Measurements from ENCODE around the gene MYEOV. TPM values are rescaled to one million over a fixed set of nuclear protein-coding genes. Genes with fewer than 3 reads are reported as not detected.

MYEOV gene
- total RNA-seq, 2 donors from 2014 or later, result 1.1 to 1.3 TPM

- Histone ChIP-seq H3K9me3 (no peaks in the 10 kb centered on the region), H3K4me3 (no peak overlapping the region), H3K27ac (no peak overlapping the region), H3K27me3 (replicated peaks; ENCODE audit: insufficient read depth) (no peaks in the 10 kb centered on the region), H3K4me1 (ENCODE audit: control insufficient read depth in 1 of 2, low read depth in 2 of 2) (no peaks in the 10 kb centered on the region), H3K36me3 (no peaks in the 10 kb centered on the region)
- ATAC-seq (ENCODE audit: insufficient number of reproducible peaks, low FRiP score, low read depth) (no peak), DNase-seq (ENCODE audit: low spot score) (no peak)
- TF ChIP-seq CTCF (IDR thresholded peaks at IDR 0.05), result no peak
Observed at GRCh38 chr11:69260622-69261021, 33.3 kb upstream of the MYEOV start.

- TF ChIP-seq CTCF (IDR thresholded peaks at IDR 0.05), result no peak
- no peaks in the 10 kb centered on the region for H3K36me3 ChIP-seq
- DNase-seq (ENCODE audit: low spot score) (no peak), ATAC-seq (ENCODE audit: insufficient number of reproducible peaks, low FRiP score, low read depth) (no peak)
- no peaks in the 10 kb centered on the region for H3K9me3 ChIP-seq
- no peaks in the 10 kb centered on the region for H3K27me3 ChIP-seq (replicated peaks; ENCODE audit: insufficient read depth)
- H3K4me3 ChIP-seq, result no peak overlapping the region
- no peaks in the 10 kb centered on the region for H3K4me1 ChIP-seq (ENCODE audit: control insufficient read depth in 1 of 2, low read depth in 2 of 2)
- H3K27ac ChIP-seq, result no peak overlapping the region
Observed at GRCh38 chr11:69261116-69261515, 32.8 kb upstream of the MYEOV start.

- Histone ChIP-seq H3K27ac (no peak overlapping the region), H3K4me1 (ENCODE audit: control insufficient read depth in 1 of 2, low read depth in 2 of 2) (no peaks in the 10 kb centered on the region), H3K36me3 (no peaks in the 10 kb centered on the region), H3K4me3 (no peak overlapping the region), H3K9me3 (no peaks in the 10 kb centered on the region), H3K27me3 (replicated peaks; ENCODE audit: insufficient read depth) (no peaks in the 10 kb centered on the region)
- TF ChIP-seq CTCF (IDR thresholded peaks at IDR 0.05), result no peak
- DNase-seq (ENCODE audit: low spot score), result no peak
- ATAC-seq (ENCODE audit: insufficient number of reproducible peaks, low FRiP score, low read depth), result no peak
Observed at GRCh38 chr11:69262918-69263735, 30.8 kb upstream of the MYEOV start.

- Histone ChIP-seq H3K4me3 (no peak overlapping the region), H3K27me3 (replicated peaks; ENCODE audit: insufficient read depth) (no peaks in the 10 kb centered on the region), H3K36me3 (no peaks in the 10 kb centered on the region), H3K27ac (no peak overlapping the region), H3K4me1 (ENCODE audit: control insufficient read depth in 1 of 2, low read depth in 2 of 2) (no peaks in the 10 kb centered on the region), H3K9me3 (no peaks in the 10 kb centered on the region)
- no peak for TF ChIP-seq CTCF (IDR thresholded peaks at IDR 0.05)
- ATAC-seq (ENCODE audit: insufficient number of reproducible peaks, low FRiP score, low read depth), result no peak
- no peak for DNase-seq (ENCODE audit: low spot score)
Observed at GRCh38 chr11:69263736-69264052, 30.3 kb upstream of the MYEOV start.

- H3K36me3 ChIP-seq, result no peaks in the 10 kb centered on the region
- TF ChIP-seq CTCF (IDR thresholded peaks at IDR 0.05), result no peak
- H3K4me3 ChIP-seq, result no peak overlapping the region
- DNase-seq (ENCODE audit: low spot score) (no peak), ATAC-seq (ENCODE audit: insufficient number of reproducible peaks, low FRiP score, low read depth) (no peak)
- no peaks in the 10 kb centered on the region for H3K9me3 ChIP-seq
- no peak overlapping the region for H3K27ac ChIP-seq
- H3K27me3 ChIP-seq (replicated peaks; ENCODE audit: insufficient read depth), result no peaks in the 10 kb centered on the region
- H3K4me1 ChIP-seq (ENCODE audit: control insufficient read depth in 1 of 2, low read depth in 2 of 2), result no peaks in the 10 kb centered on the region
Observed at GRCh38 chr11:69264486-69264885, 29.5 kb upstream of the MYEOV start.

Measured in thoracic aorta (tissue), 2 donors.